Astrocyte (in vitro differentiated cells and primary cell): Measurements from ENCODE around the gene SENP1. TPM values are rescaled to one million over a fixed set of nuclear protein-coding genes. Genes with fewer than 3 reads are reported as not detected.

Experiments
- DNase-seq: peaks from one replicate; pipeline ENCODE4 v3.0.0-alpha.2; 2010; ENCODE audit warnings: low read depth
- FAIRE-seq: peaks from 2 replicates; lab custom pipeline; 2011; peaks lifted over from hg19 to GRCh38; lab: Jason Lieb, UNC
- H2AFZ ChIP-seq: 2 replicates; pipeline ENCODE4 v1.6.0; 2012; ENCODE audit warnings: low read depth, low read length, inconsistent platforms
- H3K27ac ChIP-seq: 2 replicates; pipeline ENCODE4 v1.5.1; 2011; ENCODE audit warnings: low read depth, low read length, inconsistent platforms
- H3K27me3 ChIP-seq: 2 replicates; pipeline ENCODE4 v1.6.0; 2011; ENCODE audit warnings: low read length, inconsistent platforms; ENCODE audit not compliant: insufficient read depth
- H3K36me3 ChIP-seq: 2 replicates; pipeline ENCODE4 v1.5.1; 2011; ENCODE audit warnings: low read length, inconsistent platforms; ENCODE audit not compliant: insufficient read depth
- H3K4me1 ChIP-seq: 2 replicates; pipeline ENCODE4 v1.5.1; 2011; ENCODE audit warnings: low read length, inconsistent platforms; ENCODE audit not compliant: insufficient read depth
- H3K4me2 ChIP-seq: 2 replicates; pipeline ENCODE4 v1.6.0; 2012; ENCODE audit warnings: low read length, inconsistent platforms
- H3K4me3 ChIP-seq: 2 replicates; pipeline ENCODE4 v1.5.1; 2011; ENCODE audit warnings: low read depth, mild to moderate bottlenecking, low read length, inconsistent platforms; ENCODE audit not compliant: insufficient read depth
- H3K79me2 ChIP-seq: 2 replicates; pipeline ENCODE4 v1.6.0; 2012; ENCODE audit warnings: mild to moderate bottlenecking, low read length, inconsistent platforms; ENCODE audit not compliant: insufficient read depth
- H3K9ac ChIP-seq: 2 replicates; pipeline ENCODE4 v1.6.0; 2012; ENCODE audit warnings: mild to moderate bottlenecking, low read length, inconsistent platforms
- H3K9me3 ChIP-seq: 2 replicates; pipeline ENCODE4 v1.5.1; 2012; ENCODE audit warnings: low read depth, mild to moderate bottlenecking, low read length, inconsistent platforms; ENCODE audit not compliant: insufficient read depth
- H4K20me1 ChIP-seq: 2 replicates; pipeline ENCODE4 v1.6.0; 2012; ENCODE audit warnings: low read length, inconsistent platforms; ENCODE audit not compliant: insufficient read depth
- H3K27ac Mint-ChIP-seq: one replicate; pipeline ENCODE4 v1.8.0; 2021; ENCODE audit warnings: mild to moderate bottlenecking, mixed read lengths; ENCODE audit not compliant: unreplicated experiment
- H3K27me3 Mint-ChIP-seq: one replicate; pipeline ENCODE4 v1.8.0; 2021; ENCODE audit warnings: low read depth, mixed read lengths; ENCODE audit not compliant: unreplicated experiment
- H3K36me3 Mint-ChIP-seq: one replicate; pipeline ENCODE4 v1.8.0; 2021; ENCODE audit warnings: low read depth, mixed read lengths; ENCODE audit not compliant: unreplicated experiment
- H3K4me1 Mint-ChIP-seq: one replicate; pipeline ENCODE4 v1.8.0; 2021; ENCODE audit warnings: low read depth, mixed read lengths; ENCODE audit not compliant: unreplicated experiment
- H3K4me3 Mint-ChIP-seq: one replicate; pipeline ENCODE4 v1.8.0; 2021; ENCODE audit warnings: mild to moderate bottlenecking, moderate library complexity, mixed read lengths; ENCODE audit not compliant: unreplicated experiment
- H3K9me3 Mint-ChIP-seq: one replicate; pipeline ENCODE4 v1.8.0; 2021; ENCODE audit warnings: mild to moderate bottlenecking, mixed read lengths; ENCODE audit not compliant: unreplicated experiment
- CTCF ChIP-seq: IDR thresholded peaks from 2 replicates; pipeline ENCODE4 v1.5.1; 2011; ENCODE audit warnings: low read depth, mild to moderate bottlenecking, inconsistent platforms, low read length, moderate library complexity; ENCODE audit not compliant: insufficient read depth
- EZH2 ChIP-seq: IDR thresholded peaks from 2 replicates; pipeline ENCODE4 v1.6.1; 2012; ENCODE audit warnings: mild to moderate bottlenecking, low read length, inconsistent platforms; ENCODE audit not compliant: insufficient read depth
- total RNA-seq: library from RNA; stranded (reverse); gene quantifications from 2 replicates; pipeline ENCODE4 v1.2.1, GENCODE V29; 2021

SENP1 gene
- total RNA-seq, 1 donor from 2014 or later, result 13.6 TPM

- FAIRE-seq (no peak), DNase-seq (no peak)
- H2AFZ ChIP-seq, result no peak overlapping the region
- no peak overlapping the region for H3K4me2 ChIP-seq
- H3K9me3 ChIP-seq, result no peaks in the 10 kb centered on the region
- no peak overlapping the region for H3K4me3 ChIP-seq
- TF ChIP-seq EZH2 (no peak), CTCF (no peak)
- peaks cover 47% of the 10 kb centered on the region for H3K27me3 ChIP-seq
- H3K4me3 Mint-ChIP-seq, result no peak overlapping the region
- H3K9ac ChIP-seq, result no peak overlapping the region
- H3K27ac Mint-ChIP-seq, result no peak overlapping the region
- no peaks in the 10 kb centered on the region for H3K9me3 Mint-ChIP-seq
- no peak overlapping the region for H3K27ac ChIP-seq
- H3K36me3 Mint-ChIP-seq, result no peaks in the 10 kb centered on the region
- no peaks in the 10 kb centered on the region for H3K4me1 ChIP-seq
- no peaks in the 10 kb centered on the region for H3K79me2 ChIP-seq
- H3K27me3 Mint-ChIP-seq, result peaks cover 45% of the 10 kb centered on the region
- no peaks in the 10 kb centered on the region for H3K4me1 Mint-ChIP-seq
- no peaks in the 10 kb centered on the region for H3K36me3 ChIP-seq
- no peaks in the 10 kb centered on the region for H4K20me1 ChIP-seq
These were observed 89.9 kb downstream of the SENP1 start for GRCh38 chr12:48015954-48016353.

- TF ChIP-seq EZH2 (no peak), CTCF (no peak)
- Mint-ChIP-seq H3K9me3 (no peaks in the 10 kb centered on the region), H3K27ac (no peak overlapping the region), H3K27me3 (peaks cover 49% of the 10 kb centered on the region), H3K4me1 (no peaks in the 10 kb centered on the region), H3K36me3 (no peaks in the 10 kb centered on the region), H3K4me3 (no peak overlapping the region)
- Histone ChIP-seq H3K4me3 (no peak overlapping the region), H4K20me1 (no peaks in the 10 kb centered on the region), H3K27ac (no peak overlapping the region), H3K9ac (no peak overlapping the region), H3K27me3 (peaks cover 50% of the 10 kb centered on the region), H3K4me2 (no peak overlapping the region), H3K79me2 (no peaks in the 10 kb centered on the region), H3K9me3 (no peaks in the 10 kb centered on the region), H2AFZ (no peak overlapping the region), H3K36me3 (no peaks in the 10 kb centered on the region), H3K4me1 (no peaks in the 10 kb centered on the region)
- DNase-seq (no peak), FAIRE-seq (no peak)
These were observed 90.8 kb downstream of the SENP1 start for GRCh38 chr12:48015129-48015528.

- DNase-seq, result no peak
- Histone ChIP-seq H4K20me1 (no peaks in the 10 kb centered on the region), H3K9ac (no peak overlapping the region), H3K79me2 (no peaks in the 10 kb centered on the region), H3K27ac (no peak overlapping the region), H3K9me3 (no peaks in the 10 kb centered on the region), H3K27me3 (peaks cover 57% of the 10 kb centered on the region), H3K4me2 (no peak overlapping the region), H3K4me3 (no peak overlapping the region), H2AFZ (no peak overlapping the region), H3K4me1 (no peaks in the 10 kb centered on the region), H3K36me3 (no peaks in the 10 kb centered on the region)
- TF ChIP-seq CTCF (no peak), EZH2 (no peak)
- no peaks in the 10 kb centered on the region for H3K36me3 Mint-ChIP-seq
- H3K9me3 Mint-ChIP-seq, result peaks cover 2% of the 10 kb centered on the region
- H3K4me1 Mint-ChIP-seq, result no peaks in the 10 kb centered on the region
- no peak for FAIRE-seq
- no peak overlapping the region for H3K4me3 Mint-ChIP-seq
- H3K27ac Mint-ChIP-seq, result no peak overlapping the region
- peaks cover 58% of the 10 kb centered on the region for H3K27me3 Mint-ChIP-seq
These were observed 92.6 kb downstream of the SENP1 start for GRCh38 chr12:48013287-48013686.
